DMS79 treated with DMSO at 0.1 percent for 48 hours (cell line): ENCODE results near the gene FADS1.
A peak's percentile ranks its signal among the peaks of the same experiment; 100 is the strongest.

Source experiments
- DNase-seq: peaks from one replicate; lab custom pipeline; 2025; lab: John Stamatoyannopoulos, UW

Gene FADS1

GRCh38 chr11:61816736-61817455 lies at the start of gene FADS1:
Gene FADS1 (minus strand): TSS chr11:61817003. CDS start chr11:61816929, 74 bp downstream.
- DNase-seq: peak; percentile 89

- no peak for DNase-seq
Measured at GRCh38 chr11:61866231-61866957, 49.6 kb upstream of the FADS1 start.

GRCh38 chr11:61864814-61865775 lies 48.3 kb upstream of the FADS1 start:
- DNase-seq: no peak

- no peak for DNase-seq
Measured at GRCh38 chr11:61863548-61864081, 46.8 kb upstream of the FADS1 start.

- DNase-seq: no peak
Measured at GRCh38 chr11:61862714-61863547, 46.1 kb upstream of the FADS1 start.

GRCh38 chr11:61861634-61862033 lies 44.8 kb upstream of the FADS1 start:
- no peak for DNase-seq

GRCh38 chr11:61860054-61860903 lies 43.5 kb upstream of the FADS1 start:
- DNase-seq: no peak

GRCh38 chr11:61855939-61856680 lies 39.3 kb upstream of the FADS1 start:
- DNase-seq: no peak

GRCh38 chr11:61854966-61855714 lies 38.3 kb upstream of the FADS1 start:
- DNase-seq: no peak

- DNase-seq: no peak
Measured at GRCh38 chr11:61854206-61854895, 37.5 kb upstream of the FADS1 start.

GRCh38 chr11:61853698-61854169 lies 36.9 kb upstream of the FADS1 start:
- no peak for DNase-seq

- DNase-seq: no peak
Measured at GRCh38 chr11:61851900-61852295, 35.1 kb upstream of the FADS1 start.

- DNase-seq: no peak
Measured at GRCh38 chr11:61851113-61851899, 34.5 kb upstream of the FADS1 start.

GRCh38 chr11:61850687-61851086 lies 33.9 kb upstream of the FADS1 start:
- DNase-seq: no peak

GRCh38 chr11:61848631-61849030 lies 31.8 kb upstream of the FADS1 start:
- no peak for DNase-seq

GRCh38 chr11:61847914-61848581 lies 31.2 kb upstream of the FADS1 start:
- DNase-seq: no peak
